NCI-H187 treated with DMSO at 0.1 percent for 48 hours (cell line): Measurements from ENCODE around the gene RALGDS.

ENCODE experiments used
- DNase-seq: peaks from one replicate; lab custom pipeline; 2025; lab: John Stamatoyannopoulos, UW

Gene RALGDS

GRCh38 chr9:133151041-133151440 lies 30.0 kb upstream of the RALGDS start:
- no peak for DNase-seq

- no peak for DNase-seq
These were observed 28.3 kb upstream of the RALGDS start for GRCh38 chr9:133149130-133150015.

- no peak for DNase-seq
These were observed 27.4 kb upstream of the RALGDS start for GRCh38 chr9:133148199-133149129.

- no peak for DNase-seq
These were observed 26.6 kb upstream of the RALGDS start for GRCh38 chr9:133147412-133148198.

GRCh38 chr9:133146746-133147411 lies 25.8 kb upstream of the RALGDS start:
- DNase-seq = no peak

GRCh38 chr9:133144904-133145851 lies 24.1 kb upstream of the RALGDS start:
- no peak for DNase-seq

GRCh38 chr9:133144142-133144903 lies 23.3 kb upstream of the RALGDS start:
- no peak for DNase-seq

GRCh38 chr9:133143639-133144141 lies 22.6 kb upstream of the RALGDS start:
- no peak for DNase-seq

GRCh38 chr9:133142684-133143622 lies 21.9 kb upstream of the RALGDS start:
- no peak for DNase-seq

GRCh38 chr9:133141833-133142595 lies 21.0 kb upstream of the RALGDS start:
- DNase-seq = no peak

- no peak for DNase-seq
These were observed 19.6 kb upstream of the RALGDS start for GRCh38 chr9:133140606-133141005.

- no peak for DNase-seq
These were observed 19.1 kb upstream of the RALGDS start for GRCh38 chr9:133140174-133140505.

GRCh38 chr9:133139246-133140173 lies 18.5 kb upstream of the RALGDS start:
- no peak for DNase-seq

GRCh38 chr9:133137451-133138231 lies 16.6 kb upstream of the RALGDS start:
- DNase-seq = no peak

GRCh38 chr9:133135146-133135745 lies 14.2 kb upstream of the RALGDS start:
- no peak for DNase-seq
